Panc1 (cell line): ENCODE results near the gene SYNE1.

ENCODE experiments used
- CTCF ChIP-seq: fragments of 450-650 bp; IDR thresholded peaks from 2 replicates; pipeline ENCODE4 v1.5.1; 2017; ENCODE audit warnings: mild to moderate bottlenecking
- POLR2AphosphoS5 ChIP-seq: IDR thresholded peaks from 2 replicates; pipeline ENCODE4 v1.6.1; 2012; ENCODE audit warnings: mild to moderate bottlenecking, low read depth, low read length, moderate library complexity
- SIN3A ChIP-seq: IDR thresholded peaks from 2 replicates; pipeline ENCODE4 v1.6.1; 2012; ENCODE audit warnings: low read depth, mild to moderate bottlenecking, low read length, moderate library complexity, borderline replicate concordance; ENCODE audit not compliant: insufficient read depth
- TCF7L2 ChIP-seq: IDR thresholded peaks from 2 replicates; pipeline ENCODE4 v1.6.1; 2011; ENCODE audit warnings: mild to moderate bottlenecking, low read depth, low read length, inconsistent platforms
- TF ChIP-seq, protein P1 (sequence below), 2 experiments: IDR thresholded peaks; 2 replicates each; pipeline ENCODE4 v1.6.1; 2011 to 2012; ENCODE audit warnings: low read depth in 2 of 2, control low read depth in 1 of 2, low read length in 1 of 2, mild to moderate bottlenecking in 1 of 2, moderate library complexity in 1 of 2; ENCODE audit not compliant: insufficient read depth in 1 of 2

- no peak for TF ChIP-seq CTCF
- TF ChIP-seq, protein P1, sequence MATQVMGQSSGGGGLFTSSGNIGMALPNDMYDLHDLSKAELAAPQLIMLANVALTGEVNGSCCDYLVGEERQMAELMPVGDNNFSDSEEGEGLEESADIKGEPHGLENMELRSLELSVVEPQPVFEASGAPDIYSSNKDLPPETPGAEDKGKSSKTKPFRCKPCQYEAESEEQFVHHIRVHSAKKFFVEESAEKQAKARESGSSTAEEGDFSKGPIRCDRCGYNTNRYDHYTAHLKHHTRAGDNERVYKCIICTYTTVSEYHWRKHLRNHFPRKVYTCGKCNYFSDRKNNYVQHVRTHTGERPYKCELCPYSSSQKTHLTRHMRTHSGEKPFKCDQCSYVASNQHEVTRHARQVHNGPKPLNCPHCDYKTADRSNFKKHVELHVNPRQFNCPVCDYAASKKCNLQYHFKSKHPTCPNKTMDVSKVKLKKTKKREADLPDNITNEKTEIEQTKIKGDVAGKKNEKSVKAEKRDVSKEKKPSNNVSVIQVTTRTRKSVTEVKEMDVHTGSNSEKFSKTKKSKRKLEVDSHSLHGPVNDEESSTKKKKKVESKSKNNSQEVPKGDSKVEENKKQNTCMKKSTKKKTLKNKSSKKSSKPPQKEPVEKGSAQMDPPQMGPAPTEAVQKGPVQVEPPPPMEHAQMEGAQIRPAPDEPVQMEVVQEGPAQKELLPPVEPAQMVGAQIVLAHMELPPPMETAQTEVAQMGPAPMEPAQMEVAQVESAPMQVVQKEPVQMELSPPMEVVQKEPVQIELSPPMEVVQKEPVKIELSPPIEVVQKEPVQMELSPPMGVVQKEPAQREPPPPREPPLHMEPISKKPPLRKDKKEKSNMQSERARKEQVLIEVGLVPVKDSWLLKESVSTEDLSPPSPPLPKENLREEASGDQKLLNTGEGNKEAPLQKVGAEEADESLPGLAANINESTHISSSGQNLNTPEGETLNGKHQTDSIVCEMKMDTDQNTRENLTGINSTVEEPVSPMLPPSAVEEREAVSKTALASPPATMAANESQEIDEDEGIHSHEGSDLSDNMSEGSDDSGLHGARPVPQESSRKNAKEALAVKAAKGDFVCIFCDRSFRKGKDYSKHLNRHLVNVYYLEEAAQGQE (IDR thresholded peaks at IDR 0.05; ENCODE audit: insufficient read depth in 1 of 2, low read depth in 2 of 2, low read length in 1 of 2) = no peak
- no peak for TF ChIP-seq SIN3A
- no peak for TF ChIP-seq POLR2AphosphoS5
- no peak for TF ChIP-seq TCF7L2
Observed at GRCh38 chr6:152680879-152681517, 43.8 kb upstream of the SYNE1 start.
